GM23338 (cell line): ENCODE data around the gene SH3BGRL. TPM values are rescaled to one million over a fixed set of nuclear protein-coding genes. Genes with fewer than 3 reads are reported as not detected.

Experiments
- ATAC-seq: fragments of 200-7000 bp; cut with Tn5 transposase; 3 replicates; pipeline ENCODE4 v1.9.1; 2020
- DNase-seq: peaks from one replicate; pipeline ENCODE4 v3.0.0-alpha.2; 2015; ENCODE audit warnings: low spot score
- H2AFZ ChIP-seq: fragments of 200-600 bp; sonication (generic); 2 replicates; pipeline ENCODE4 v1.8.0; 2016; ENCODE audit warnings: antibody characterized with exemption, mild to moderate bottlenecking, moderate library complexity
- H3F3A ChIP-seq: fragments of 200-600 bp; sonication (generic); replicated peaks from 2 replicates; pipeline ENCODE4 v1.8.0; 2017; ENCODE audit warnings: antibody characterized with exemption, mixed run types, low read depth
- H3K27ac ChIP-seq: fragments of 200-600 bp; sonication (generic); 2 replicates; pipeline ENCODE4 v1.6.1; 2016; ENCODE audit warnings: low read depth
- H3K27me3 ChIP-seq: fragments of 200-600 bp; sonication (generic); 2 replicates; pipeline ENCODE4 v1.8.0; 2016; ENCODE audit warnings: mild to moderate bottlenecking, mixed run types, moderate library complexity; ENCODE audit not compliant: insufficient read depth
- H3K36me3 ChIP-seq: fragments of 200-600 bp; sonication (generic); 2 replicates; pipeline ENCODE4 v1.8.0; 2016; ENCODE audit warnings: mild to moderate bottlenecking; ENCODE audit not compliant: insufficient read depth
- H3K4me1 ChIP-seq: fragments of 200-600 bp; sonication (generic); 2 replicates; pipeline ENCODE4 v1.8.0; 2016; ENCODE audit warnings: mild to moderate bottlenecking, moderate library complexity; ENCODE audit not compliant: insufficient read depth
- H3K4me2 ChIP-seq: fragments of 200-600 bp; sonication (generic); 2 replicates; pipeline ENCODE4 v1.7.1; 2017; ENCODE audit warnings: mixed run types
- H3K4me3 ChIP-seq: fragments of 200-600 bp; sonication (generic); 2 replicates; pipeline ENCODE4 v1.6.1; 2016; ENCODE audit warnings: mixed run types
- H3K79me2 ChIP-seq: fragments of 200-600 bp; sonication (generic); replicated peaks from 2 replicates; pipeline ENCODE4 v1.8.0; 2017; ENCODE audit warnings: mild to moderate bottlenecking; ENCODE audit not compliant: insufficient read depth
- H3K9me2 ChIP-seq: fragments of 200-600 bp; sonication (generic); 2 replicates; pipeline ENCODE4 v1.8.0; 2017; ENCODE audit not compliant: insufficient read depth
- H4K20me1 ChIP-seq: fragments of 200-600 bp; sonication (generic); replicated peaks from 2 replicates; pipeline ENCODE4 v1.8.0; 2017; ENCODE audit warnings: mild to moderate bottlenecking; ENCODE audit not compliant: insufficient read depth
- H3K27ac Mint-ChIP-seq: 2 replicates; pipeline ENCODE4 v1.8.0; 2020; ENCODE audit warnings: inconsistent platforms, mild to moderate bottlenecking, moderate library complexity, mixed read lengths
- H3K27me3 Mint-ChIP-seq: 3 replicates; pipeline ENCODE4 v1.8.0; 2022; ENCODE audit warnings: low read depth, mild to moderate bottlenecking, moderate library complexity, mixed read lengths, inconsistent platforms; ENCODE audit not compliant: insufficient read depth, poor library complexity
- H3K36me3 Mint-ChIP-seq: 3 replicates; pipeline ENCODE4 v1.8.0; 2021; ENCODE audit warnings: low read depth, mild to moderate bottlenecking, inconsistent platforms, moderate library complexity, mixed read lengths
- H3K4me1 Mint-ChIP-seq: 3 replicates; pipeline ENCODE4 v1.8.0; 2020; ENCODE audit warnings: mild to moderate bottlenecking, inconsistent platforms, mixed read lengths
- H3K4me3 Mint-ChIP-seq: 3 replicates; pipeline ENCODE4 v1.8.0; 2021; ENCODE audit warnings: moderate library complexity, mild to moderate bottlenecking, inconsistent platforms, mixed read lengths
- H3K9me3 Mint-ChIP-seq: 3 replicates; pipeline ENCODE4 v1.8.0; 2020; ENCODE audit warnings: moderate library complexity, mild to moderate bottlenecking, inconsistent platforms, mixed read lengths
- EZH2phosphoT487 ChIP-seq: fragments of 200-600 bp; sonication (generic); IDR thresholded peaks from one replicate; pipeline ENCODE4 v1.8.1; 2018; ENCODE audit warnings: antibody characterized with exemption; ENCODE audit not compliant: unreplicated experiment
- NANOG ChIP-seq: IDR thresholded peaks from 2 replicates; pipeline ENCODE4 v1.6.1; 2016; ENCODE audit warnings: antibody characterized with exemption, borderline replicate concordance
- POLR2AphosphoS5 ChIP-seq: IDR thresholded peaks from 2 replicates; pipeline ENCODE4 v1.6.1; 2016; ENCODE audit warnings: antibody characterized with exemption, low read depth
- ZNF331 ChIP-seq: fragments of 250-450 bp; sonication (Bioruptor Pico); IDR thresholded peaks from 2 replicates; pipeline ENCODE4 v1.5.0; 2020; ENCODE audit warnings: low read depth, mild to moderate bottlenecking, moderate library complexity
- polyA plus RNA-seq: library from polyadenylated mRNA; unstranded; fragments of >200 nt; fragmentation: Nextera tagmentation; extraction: Ambion mirVana; gene quantifications from 2 replicates; pipeline ENCODE4 v1.2.1, GENCODE V29; 2016
- total RNA-seq: library from RNA; depleted of rRNA; stranded (reverse); fragments of >200 nt; shearing (Covaris generic); gene quantifications from 2 replicates; pipeline ENCODE4 v1.2.3, GENCODE V29; 2014
- TF ChIP-seq, protein P1 (sequence below): fragments of 250-450 bp; sonication (Bioruptor Pico); IDR thresholded peaks from 2 replicates; pipeline ENCODE4 v1.5.0; 2020; ENCODE audit warnings: mild to moderate bottlenecking, moderate library complexity
- TF ChIP-seq, protein P2 (sequence below), 2 experiments: fragments of 200-600 bp in 1 of 2; sonication (generic) in 1 of 2; conservative IDR thresholded peaks; 2 replicates each; pipeline versions ENCODE4 v1.5.1 to v1.6.1; 2016 to 2017; ENCODE audit warnings: antibody characterized with exemption in 2 of 2, low read depth in 2 of 2, mild to moderate bottlenecking in 2 of 2, moderate library complexity in 1 of 2
- TF ChIP-seq, protein P3 (sequence below): IDR thresholded peaks from 2 replicates; pipeline ENCODE4 v1.6.1; 2016; ENCODE audit warnings: antibody characterized with exemption

SH3BGRL gene
- total and polyA plus RNA-seq, 2 experiments from 2014 or later = 60.8 to 61.1 TPM

DNA sequence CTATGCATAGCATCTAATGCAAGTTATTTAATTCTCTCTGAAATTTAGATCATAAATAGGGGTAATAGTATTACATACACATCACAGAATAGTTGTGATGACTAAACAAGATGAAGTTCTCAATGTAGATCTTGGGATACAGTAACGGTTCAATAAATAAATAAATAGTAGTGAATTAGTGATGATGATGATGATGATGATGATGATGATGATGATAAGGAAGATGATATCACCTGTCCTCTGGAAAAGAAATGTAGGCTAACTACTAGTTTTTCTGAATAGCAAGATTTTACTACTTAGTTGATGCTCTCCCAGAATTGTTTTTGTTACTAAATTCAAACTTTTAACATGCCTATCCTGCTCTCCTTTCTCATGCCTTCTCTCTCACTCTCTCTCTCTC, 30.3 kb downstream of the SH3BGRL start (continued):
- TF ChIP-seq, protein P1, sequence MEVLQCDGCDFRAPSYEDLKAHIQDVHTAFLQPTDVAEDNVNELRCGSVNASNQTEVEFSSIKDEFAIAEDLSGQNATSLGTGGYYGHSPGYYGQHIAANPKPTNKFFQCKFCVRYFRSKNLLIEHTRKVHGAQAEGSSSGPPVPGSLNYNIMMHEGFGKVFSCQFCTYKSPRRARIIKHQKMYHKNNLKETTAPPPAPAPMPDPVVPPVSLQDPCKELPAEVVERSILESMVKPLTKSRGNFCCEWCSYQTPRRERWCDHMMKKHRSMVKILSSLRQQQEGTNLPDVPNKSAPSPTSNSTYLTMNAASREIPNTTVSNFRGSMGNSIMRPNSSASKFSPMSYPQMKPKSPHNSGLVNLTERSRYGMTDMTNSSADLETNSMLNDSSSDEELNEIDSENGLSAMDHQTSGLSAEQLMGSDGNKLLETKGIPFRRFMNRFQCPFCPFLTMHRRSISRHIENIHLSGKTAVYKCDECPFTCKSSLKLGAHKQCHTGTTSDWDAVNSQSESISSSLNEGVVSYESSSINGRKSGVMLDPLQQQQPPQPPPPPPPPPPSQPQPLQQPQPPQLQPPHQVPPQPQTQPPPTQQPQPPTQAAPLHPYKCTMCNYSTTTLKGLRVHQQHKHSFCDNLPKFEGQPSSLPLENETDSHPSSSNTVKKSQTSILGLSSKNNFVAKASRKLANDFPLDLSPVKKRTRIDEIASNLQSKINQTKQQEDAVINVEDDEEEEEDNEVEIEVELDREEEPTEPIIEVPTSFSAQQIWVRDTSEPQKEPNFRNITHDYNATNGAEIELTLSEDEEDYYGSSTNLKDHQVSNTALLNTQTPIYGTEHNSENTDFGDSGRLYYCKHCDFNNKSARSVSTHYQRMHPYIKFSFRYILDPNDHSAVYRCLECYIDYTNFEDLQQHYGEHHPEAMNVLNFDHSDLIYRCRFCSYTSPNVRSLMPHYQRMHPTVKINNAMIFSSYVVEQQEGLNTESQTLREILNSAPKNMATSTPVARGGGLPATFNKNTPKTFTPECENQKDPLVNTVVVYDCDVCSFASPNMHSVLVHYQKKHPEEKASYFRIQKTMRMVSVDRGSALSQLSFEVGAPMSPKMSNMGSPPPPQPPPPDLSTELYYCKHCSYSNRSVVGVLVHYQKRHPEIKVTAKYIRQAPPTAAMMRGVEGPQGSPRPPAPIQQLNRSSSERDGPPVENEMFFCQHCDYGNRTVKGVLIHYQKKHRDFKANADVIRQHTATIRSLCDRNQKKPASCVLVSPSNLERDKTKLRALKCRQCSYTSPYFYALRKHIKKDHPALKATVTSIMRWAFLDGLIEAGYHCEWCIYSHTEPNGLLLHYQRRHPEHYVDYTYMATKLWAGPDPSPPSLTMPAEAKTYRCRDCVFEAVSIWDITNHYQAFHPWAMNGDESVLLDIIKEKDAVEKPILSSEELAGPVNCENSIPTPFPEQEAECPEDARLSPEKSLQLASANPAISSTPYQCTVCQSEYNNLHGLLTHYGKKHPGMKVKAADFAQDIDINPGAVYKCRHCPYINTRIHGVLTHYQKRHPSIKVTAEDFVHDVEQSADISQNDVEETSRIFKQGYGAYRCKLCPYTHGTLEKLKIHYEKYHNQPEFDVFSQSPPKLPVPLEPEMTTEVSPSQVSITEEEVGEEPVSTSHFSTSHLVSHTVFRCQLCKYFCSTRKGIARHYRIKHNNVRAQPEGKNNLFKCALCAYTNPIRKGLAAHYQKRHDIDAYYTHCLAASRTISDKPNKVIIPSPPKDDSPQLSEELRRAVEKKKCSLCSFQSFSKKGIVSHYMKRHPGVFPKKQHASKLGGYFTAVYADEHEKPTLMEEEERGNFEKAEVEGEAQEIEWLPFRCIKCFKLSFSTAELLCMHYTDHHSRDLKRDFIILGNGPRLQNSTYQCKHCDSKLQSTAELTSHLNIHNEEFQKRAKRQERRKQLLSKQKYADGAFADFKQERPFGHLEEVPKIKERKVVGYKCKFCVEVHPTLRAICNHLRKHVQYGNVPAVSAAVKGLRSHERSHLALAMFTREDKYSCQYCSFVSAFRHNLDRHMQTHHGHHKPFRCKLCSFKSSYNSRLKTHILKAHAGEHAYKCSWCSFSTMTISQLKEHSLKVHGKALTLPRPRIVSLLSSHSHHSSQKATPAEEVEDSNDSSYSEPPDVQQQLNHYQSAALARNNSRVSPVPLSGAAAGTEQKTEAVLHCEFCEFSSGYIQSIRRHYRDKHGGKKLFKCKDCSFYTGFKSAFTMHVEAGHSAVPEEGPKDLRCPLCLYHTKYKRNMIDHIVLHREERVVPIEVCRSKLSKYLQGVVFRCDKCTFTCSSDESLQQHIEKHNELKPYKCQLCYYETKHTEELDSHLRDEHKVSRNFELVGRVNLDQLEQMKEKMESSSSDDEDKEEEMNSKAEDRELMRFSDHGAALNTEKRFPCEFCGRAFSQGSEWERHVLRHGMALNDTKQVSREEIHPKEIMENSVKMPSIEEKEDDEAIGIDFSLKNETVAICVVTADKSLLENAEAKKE (CRISPR knock-in tag) = no peak
- no peak for TF ChIP-seq NANOG
- no peak for TF ChIP-seq ZNF331

DNA sequence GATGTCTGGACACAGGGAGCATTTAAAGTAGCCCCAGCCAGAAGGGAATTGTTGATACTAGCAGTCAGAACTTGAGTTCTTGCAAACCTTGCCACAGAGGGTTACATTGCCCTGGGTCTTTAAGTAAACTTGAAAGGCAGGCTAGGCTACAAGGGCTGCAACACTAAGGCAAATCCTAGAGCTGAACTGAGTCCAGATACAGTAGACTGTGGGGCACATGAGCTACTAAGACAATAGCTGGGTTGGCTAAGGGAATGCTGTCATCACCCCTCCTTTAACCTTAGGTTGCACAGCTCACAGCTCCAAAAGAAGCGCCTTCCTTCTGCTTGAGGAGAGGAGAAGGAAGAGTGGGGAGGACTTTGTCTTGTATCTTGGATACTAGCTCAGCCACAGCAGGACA, 35.6 kb downstream of the SH3BGRL start:
- Histone ChIP-seq H2AFZ (no peak overlapping the region), H3K27ac (no peak overlapping the region), H3K79me2 (peaks cover 5% of the 10 kb centered on the region; the same call in 1 of the 2 replicates), H3K4me3 (no peak overlapping the region), H3K4me2 (no peak overlapping the region), H3K27me3 (no peaks in the 10 kb centered on the region), H4K20me1 (no peaks in the 10 kb centered on the region), H3K36me3 (no peaks in the 10 kb centered on the region), H3F3A (no peaks in the 10 kb centered on the region), H3K9me2 (no peaks in the 10 kb centered on the region), H3K4me1 (no peaks in the 10 kb centered on the region)
- Mint-ChIP-seq H3K4me3 (no peak overlapping the region), H3K36me3 (peaks cover 43% of the 10 kb centered on the region), H3K27ac (no peak overlapping the region), H3K27me3 (peaks cover 2% of the 10 kb centered on the region), H3K9me3 (peaks cover 10% of the 10 kb centered on the region; the same call in 2 of the 3 replicates), H3K4me1 (peaks cover under 1% of the 10 kb centered on the region; the same call in 2 of the 3 replicates)
- no peak for ATAC-seq
- DNase-seq = no peak
- TF ChIP-seq EZH2phosphoT487 (no peak), ZNF331 (no peak), POLR2AphosphoS5 (no peak)
- TF ChIP-seq, protein P1 (CRISPR knock-in tag) = no peak
- TF ChIP-seq, protein P2, sequence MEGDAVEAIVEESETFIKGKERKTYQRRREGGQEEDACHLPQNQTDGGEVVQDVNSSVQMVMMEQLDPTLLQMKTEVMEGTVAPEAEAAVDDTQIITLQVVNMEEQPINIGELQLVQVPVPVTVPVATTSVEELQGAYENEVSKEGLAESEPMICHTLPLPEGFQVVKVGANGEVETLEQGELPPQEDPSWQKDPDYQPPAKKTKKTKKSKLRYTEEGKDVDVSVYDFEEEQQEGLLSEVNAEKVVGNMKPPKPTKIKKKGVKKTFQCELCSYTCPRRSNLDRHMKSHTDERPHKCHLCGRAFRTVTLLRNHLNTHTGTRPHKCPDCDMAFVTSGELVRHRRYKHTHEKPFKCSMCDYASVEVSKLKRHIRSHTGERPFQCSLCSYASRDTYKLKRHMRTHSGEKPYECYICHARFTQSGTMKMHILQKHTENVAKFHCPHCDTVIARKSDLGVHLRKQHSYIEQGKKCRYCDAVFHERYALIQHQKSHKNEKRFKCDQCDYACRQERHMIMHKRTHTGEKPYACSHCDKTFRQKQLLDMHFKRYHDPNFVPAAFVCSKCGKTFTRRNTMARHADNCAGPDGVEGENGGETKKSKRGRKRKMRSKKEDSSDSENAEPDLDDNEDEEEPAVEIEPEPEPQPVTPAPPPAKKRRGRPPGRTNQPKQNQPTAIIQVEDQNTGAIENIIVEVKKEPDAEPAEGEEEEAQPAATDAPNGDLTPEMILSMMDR (conservative IDR thresholded peaks at IDR 0.05; ENCODE audit: low read depth in 2 of 2) = no peak
- TF ChIP-seq, protein P3, sequence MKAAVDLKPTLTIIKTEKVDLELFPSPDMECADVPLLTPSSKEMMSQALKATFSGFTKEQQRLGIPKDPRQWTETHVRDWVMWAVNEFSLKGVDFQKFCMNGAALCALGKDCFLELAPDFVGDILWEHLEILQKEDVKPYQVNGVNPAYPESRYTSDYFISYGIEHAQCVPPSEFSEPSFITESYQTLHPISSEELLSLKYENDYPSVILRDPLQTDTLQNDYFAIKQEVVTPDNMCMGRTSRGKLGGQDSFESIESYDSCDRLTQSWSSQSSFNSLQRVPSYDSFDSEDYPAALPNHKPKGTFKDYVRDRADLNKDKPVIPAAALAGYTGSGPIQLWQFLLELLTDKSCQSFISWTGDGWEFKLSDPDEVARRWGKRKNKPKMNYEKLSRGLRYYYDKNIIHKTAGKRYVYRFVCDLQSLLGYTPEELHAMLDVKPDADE = no peak
